Endodermal cell (in vitro differentiated cells): ENCODE data around the gene MORC4. TPM values are rescaled to one million over a fixed set of nuclear protein-coding genes. Genes with fewer than 3 reads are reported as not detected.

Experiments
- DNase-seq: peaks from one replicate; pipeline ENCODE4 v3.0.0-alpha.2; 2017
- H3K27ac ChIP-seq: 2 replicates; pipeline ENCODE4 v1.5.1; 2013; ENCODE audit warnings: mild to moderate bottlenecking, low read depth, low read length, moderate library complexity
- H3K27me3 ChIP-seq: 2 replicates; pipeline ENCODE4 v1.6.1; 2013; ENCODE audit warnings: mild to moderate bottlenecking, low read length, moderate library complexity; ENCODE audit not compliant: insufficient read depth, control insufficient read depth, poor library complexity, severe bottlenecking
- H3K36me3 ChIP-seq: 2 replicates; pipeline ENCODE4 v1.7.0; 2013; ENCODE audit warnings: mild to moderate bottlenecking, low read length, moderate library complexity; ENCODE audit not compliant: control insufficient read depth, insufficient read depth
- H3K4me1 ChIP-seq: one replicate; pipeline ENCODE4 v1.7.0; 2013; ENCODE audit warnings: low read length; ENCODE audit not compliant: control insufficient read depth, insufficient read depth
- H3K4me3 ChIP-seq: 2 replicates; pipeline ENCODE4 v1.5.1; 2013; ENCODE audit warnings: mild to moderate bottlenecking, low read length, moderate library complexity
- H3K9ac ChIP-seq: 2 replicates; pipeline ENCODE4 v1.6.1; 2013; ENCODE audit warnings: mild to moderate bottlenecking, low read length, moderate library complexity; ENCODE audit not compliant: poor library complexity, severe bottlenecking; ENCODE audit errors: extremely low read depth
- H3K9me3 ChIP-seq: 2 replicates; pipeline ENCODE4 v1.6.1; 2013; ENCODE audit warnings: mild to moderate bottlenecking, low read length, moderate library complexity; ENCODE audit not compliant: control insufficient read depth
- H3K27ac Mint-ChIP-seq: 2 replicates; pipeline ENCODE4 v1.8.0; 2020; ENCODE audit warnings: mixed read lengths
- H3K27me3 Mint-ChIP-seq: 2 replicates; pipeline ENCODE4 v1.8.0; 2021; ENCODE audit warnings: mild to moderate bottlenecking, mixed read lengths; ENCODE audit not compliant: insufficient read depth
- H3K36me3 Mint-ChIP-seq: 2 replicates; pipeline ENCODE4 v1.8.0; 2020; ENCODE audit warnings: low read depth, mixed read lengths
- H3K4me1 Mint-ChIP-seq: 2 replicates; pipeline ENCODE4 v1.8.0; 2020; ENCODE audit warnings: mixed read lengths
- H3K4me3 Mint-ChIP-seq: 2 replicates; pipeline ENCODE4 v1.8.0; 2020; ENCODE audit warnings: mild to moderate bottlenecking, moderate library complexity, mixed read lengths
- H3K9me3 Mint-ChIP-seq: 2 replicates; pipeline ENCODE4 v1.8.0; 2020; ENCODE audit warnings: mild to moderate bottlenecking, mixed read lengths
- WGBS, 2 experiments: methylation state at CpG; one replicate each; pipeline versions ENCODE4 v1.1.5 to v1.1.7; 2013; ENCODE audit warnings: missing lambda C conversion rate in 2 of 2, mixed read lengths in 1 of 2; ENCODE audit not compliant: insufficient coverage in 1 of 2, insufficient read length in 1 of 2; 5-methylcytosine and 5-hydroxymethylcytosine counted together
- total RNA-seq, 2 donors: library from RNA; stranded (reverse); fragmentation: NEBNext Ultra II Directional in 1 of 2; extraction: Animal tissue kit (Norgen Biotek cat#: 25700) in 1 of 2; gene quantifications; 2 replicates in 1 of 2; 3 replicates in 1 of 2; pipeline ENCODE4 v1.2.1, GENCODE V29; 2021
- TF ChIP-seq, protein P1 (sequence below): fragments of 200-600 bp; sonication (generic); conservative IDR thresholded peaks from 2 replicates; pipeline ENCODE4 v1.5.0; 2021; ENCODE audit warnings: antibody characterized with exemption, mild to moderate bottlenecking

The MORC4 gene
- total RNA-seq, 2 donors from 2014 or later: 3.4 TPM

DNA sequence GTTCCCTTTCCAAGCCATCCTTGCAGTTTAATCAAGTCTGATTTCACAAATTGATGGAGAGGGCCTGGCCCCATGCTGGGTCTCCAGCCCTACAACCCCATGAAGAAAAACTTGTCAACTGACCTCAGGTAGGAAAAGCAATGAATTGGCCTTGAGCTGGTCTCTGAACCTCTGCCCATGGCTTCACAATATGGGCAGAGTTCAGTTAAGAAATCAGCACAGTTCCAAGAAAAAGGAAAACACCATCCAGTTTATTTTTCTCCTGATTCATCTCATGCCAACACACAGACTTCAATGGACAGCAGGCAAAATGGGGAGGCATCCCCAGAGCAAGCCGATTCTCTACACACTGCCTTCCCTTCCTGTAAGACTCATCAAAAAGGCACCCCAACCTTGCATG, 100.2 kb downstream of the MORC4 start:
- no peak overlapping the region for H3K27ac Mint-ChIP-seq
- WGBS, 2 experiments: 100% methylated on average over 1 of the region's 1 CpG; no CpG with 5 or more reads in 1 of the 2 experiments
- H3K9me3 Mint-ChIP-seq: peaks cover 63% of the 10 kb centered on the region

DNA sequence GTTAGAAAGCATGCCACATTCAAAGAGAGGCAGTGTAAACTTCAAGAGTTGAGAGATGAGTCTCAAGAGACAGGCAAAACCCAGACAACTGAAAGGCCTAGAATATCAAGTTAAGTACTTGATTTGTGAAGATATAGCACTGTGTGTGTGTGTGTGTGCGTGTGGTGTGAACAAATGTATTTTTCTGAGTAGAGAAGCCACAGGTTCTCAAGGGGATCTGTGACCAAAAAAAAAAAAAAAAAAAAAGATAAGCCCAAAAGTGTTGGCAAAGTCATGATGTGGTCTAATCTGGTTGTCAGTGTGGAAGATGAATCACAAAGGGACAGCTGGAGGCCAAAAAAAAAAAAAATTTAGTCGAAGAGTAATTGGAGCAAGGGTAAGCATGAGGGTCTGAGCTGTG, 100.7 kb downstream of the MORC4 start:
- no peaks in the 10 kb centered on the region for H3K36me3 ChIP-seq
- 79% methylated on average over 1 of the region's 2 CpGs; no CpG with 5 or more reads in 1 of the 2 experiments for WGBS, 2 experiments
- DNase-seq: no peak
- H3K27me3 Mint-ChIP-seq: peaks cover 31% of the 10 kb centered on the region
- H3K4me3 Mint-ChIP-seq: no peak overlapping the region
- H3K9me3 ChIP-seq: no peaks in the 10 kb centered on the region
- peaks cover 7% of the 10 kb centered on the region for H3K27me3 ChIP-seq
- no peak overlapping the region for H3K27ac ChIP-seq
- peaks cover 5% of the 10 kb centered on the region for H3K4me1 ChIP-seq
- no peaks in the 10 kb centered on the region for H3K36me3 Mint-ChIP-seq
- peaks cover 15% of the 10 kb centered on the region for H3K4me1 Mint-ChIP-seq
- no peak overlapping the region for H3K27ac Mint-ChIP-seq
- H3K4me3 ChIP-seq: no peak overlapping the region
- TF ChIP-seq, protein P1, sequence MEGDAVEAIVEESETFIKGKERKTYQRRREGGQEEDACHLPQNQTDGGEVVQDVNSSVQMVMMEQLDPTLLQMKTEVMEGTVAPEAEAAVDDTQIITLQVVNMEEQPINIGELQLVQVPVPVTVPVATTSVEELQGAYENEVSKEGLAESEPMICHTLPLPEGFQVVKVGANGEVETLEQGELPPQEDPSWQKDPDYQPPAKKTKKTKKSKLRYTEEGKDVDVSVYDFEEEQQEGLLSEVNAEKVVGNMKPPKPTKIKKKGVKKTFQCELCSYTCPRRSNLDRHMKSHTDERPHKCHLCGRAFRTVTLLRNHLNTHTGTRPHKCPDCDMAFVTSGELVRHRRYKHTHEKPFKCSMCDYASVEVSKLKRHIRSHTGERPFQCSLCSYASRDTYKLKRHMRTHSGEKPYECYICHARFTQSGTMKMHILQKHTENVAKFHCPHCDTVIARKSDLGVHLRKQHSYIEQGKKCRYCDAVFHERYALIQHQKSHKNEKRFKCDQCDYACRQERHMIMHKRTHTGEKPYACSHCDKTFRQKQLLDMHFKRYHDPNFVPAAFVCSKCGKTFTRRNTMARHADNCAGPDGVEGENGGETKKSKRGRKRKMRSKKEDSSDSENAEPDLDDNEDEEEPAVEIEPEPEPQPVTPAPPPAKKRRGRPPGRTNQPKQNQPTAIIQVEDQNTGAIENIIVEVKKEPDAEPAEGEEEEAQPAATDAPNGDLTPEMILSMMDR: no peak
- peaks cover 58% of the 10 kb centered on the region for H3K9me3 Mint-ChIP-seq
- H3K9ac ChIP-seq: no peak overlapping the region

More for the DNA sequence above, 100.2 kb downstream of the MORC4 start:
- no peak overlapping the region for H3K4me3 ChIP-seq
- no peak overlapping the region for H3K9ac ChIP-seq
- H3K27ac ChIP-seq: no peak overlapping the region
- no peak for DNase-seq
- no peaks in the 10 kb centered on the region for H3K9me3 ChIP-seq
- TF ChIP-seq, protein P1: no peak
- H3K4me1 ChIP-seq: peaks cover 5% of the 10 kb centered on the region
- no peaks in the 10 kb centered on the region for H3K36me3 ChIP-seq
- H3K27me3 ChIP-seq: peaks cover 7% of the 10 kb centered on the region
- Mint-ChIP-seq H3K27me3 (peaks cover 32% of the 10 kb centered on the region), H3K36me3 (no peaks in the 10 kb centered on the region), H3K4me3 (no peak overlapping the region), H3K4me1 (peaks cover 15% of the 10 kb centered on the region)

DNA sequence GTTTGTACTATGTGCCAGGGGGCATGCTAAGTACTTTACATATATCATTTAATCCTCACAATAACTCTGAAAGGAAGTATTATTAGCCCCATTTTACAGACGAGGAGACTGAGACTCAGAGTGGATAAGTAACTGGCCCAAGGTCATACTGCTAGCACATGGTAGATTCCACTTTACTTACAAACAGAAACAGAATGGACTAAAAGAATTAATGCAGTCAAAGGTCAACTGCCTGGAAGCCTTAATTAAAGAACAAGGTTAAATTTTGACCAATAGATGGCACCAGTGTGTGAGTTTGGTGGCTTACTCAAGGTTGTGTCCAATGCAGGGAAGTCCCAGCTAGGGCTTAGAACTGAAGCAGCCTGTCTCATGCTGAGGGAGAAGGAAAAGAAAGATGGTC, 101.5 kb downstream of the MORC4 start:
- H3K27me3 ChIP-seq: peaks cover 7% of the 10 kb centered on the region
- H3K9me3 ChIP-seq: no peaks in the 10 kb centered on the region
- no peak overlapping the region for H3K27ac Mint-ChIP-seq
- H3K36me3 ChIP-seq: no peaks in the 10 kb centered on the region
- H3K4me1 ChIP-seq: no peaks in the 10 kb centered on the region
- H3K9me3 Mint-ChIP-seq: peaks cover 57% of the 10 kb centered on the region
- H3K27me3 Mint-ChIP-seq: peaks cover 31% of the 10 kb centered on the region
- no peak for DNase-seq
- H3K27ac ChIP-seq: no peak overlapping the region
- no peak overlapping the region for H3K9ac ChIP-seq
- no peak overlapping the region for H3K4me3 ChIP-seq
- no peaks in the 10 kb centered on the region for H3K36me3 Mint-ChIP-seq
- WGBS, 2 experiments: 33% methylated on average over 1 of the region's 1 CpG; no CpG with 5 or more reads in 1 of the 2 experiments
- H3K4me3 Mint-ChIP-seq: no peak overlapping the region
- peaks cover 12% of the 10 kb centered on the region for H3K4me1 Mint-ChIP-seq
- TF ChIP-seq, protein P1: peak; percentile 70
